ENCODE data around the gene ENDOV.

The ENDOV gene

GRCh38 chr17:80414803-80415625 is at the start of gene ENDOV:
Gene ENDOV, plus strand, starts transcription at chr17:80415167. Its CDS starts 28 bp downstream, at chr17:80415195.
- DNase-seq (ENCODE audit: low read depth), result peak; percentile 96

DNA sequence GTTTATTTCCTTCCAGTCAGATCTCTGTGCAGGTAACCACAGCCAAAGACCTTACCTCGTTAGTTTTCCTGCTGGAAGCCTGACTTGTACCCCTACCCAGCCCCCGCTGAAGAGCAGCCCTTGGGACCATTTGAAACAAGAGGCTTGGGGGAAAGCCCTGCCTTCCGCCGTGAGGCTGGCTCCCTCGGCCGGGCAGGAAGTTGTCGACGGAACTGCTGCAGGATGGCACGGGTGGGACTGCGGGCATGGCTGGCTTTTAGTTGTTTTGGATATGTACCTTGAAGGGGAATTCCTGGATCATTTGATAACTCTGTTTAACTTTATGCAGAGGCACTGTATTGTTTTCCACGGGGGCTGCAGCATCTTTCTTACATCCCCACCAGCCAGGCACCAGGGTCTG is 49.0 kb upstream of the ENDOV start:
- no peak for DNase-seq (ENCODE audit: low read depth)

GRCh38 chr17:80367503-80367902 is 47.5 kb upstream of the ENDOV start:
- DNase-seq (ENCODE audit: low read depth), result no peak

GRCh38 chr17:80371196-80371595 is 43.8 kb upstream of the ENDOV start:
- no peak for DNase-seq (ENCODE audit: low read depth)

- DNase-seq (ENCODE audit: low read depth), result no peak
Measured at GRCh38 chr17:80372456-80372855, 42.5 kb upstream of the ENDOV start.

- no peak for DNase-seq (ENCODE audit: low read depth)
Measured at GRCh38 chr17:80372922-80373570, 41.9 kb upstream of the ENDOV start.

GRCh38 chr17:80374039-80374731 is 40.8 kb upstream of the ENDOV start:
- DNase-seq (ENCODE audit: low read depth), result no peak

GRCh38 chr17:80374732-80375585 is 40.0 kb upstream of the ENDOV start:
- no peak for DNase-seq (ENCODE audit: low read depth)

DNA sequence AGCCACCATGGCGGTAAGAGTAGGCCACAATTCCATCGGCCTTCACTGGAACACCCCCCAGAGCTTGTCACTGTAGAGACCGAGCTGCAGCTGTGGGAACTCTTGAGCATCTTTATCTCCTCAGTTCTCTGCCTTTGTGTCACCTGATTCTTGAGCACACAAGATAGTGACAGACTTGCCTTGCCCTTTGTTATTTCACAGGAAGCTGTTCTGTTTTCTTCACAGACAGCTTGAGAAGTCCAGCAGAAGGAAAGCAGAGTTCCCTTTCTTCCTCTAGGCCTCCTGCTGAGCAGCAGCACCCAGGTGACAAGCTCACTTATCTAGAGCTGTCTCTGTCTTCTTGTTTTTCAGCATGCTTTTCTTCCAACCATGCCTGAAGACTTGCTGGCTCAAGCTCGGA is 38.4 kb upstream of the ENDOV start:
- DNase-seq (ENCODE audit: low read depth), result no peak

GRCh38 chr17:80377798-80378197 is 37.2 kb upstream of the ENDOV start:
- DNase-seq (ENCODE audit: low read depth), result no peak

DNA sequence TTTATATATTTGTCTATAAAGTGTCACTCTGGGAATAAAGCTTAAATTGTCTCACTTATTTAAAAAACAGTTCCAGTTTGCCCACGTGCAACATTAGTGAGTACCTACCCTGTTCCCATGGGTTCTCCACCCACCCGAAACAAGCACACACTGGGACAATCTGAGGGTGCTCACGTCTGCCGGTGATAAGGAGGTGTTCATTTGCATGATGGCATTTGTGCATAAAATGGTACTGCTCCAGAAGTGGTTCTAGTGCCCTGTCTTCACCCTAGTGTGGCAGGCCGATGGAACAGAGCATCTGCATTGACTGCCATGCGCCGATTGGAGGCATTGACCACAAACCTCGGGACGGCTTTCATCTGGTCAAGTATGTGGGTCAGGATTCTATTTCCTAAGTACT is 35.6 kb upstream of the ENDOV start:
- no peak for DNase-seq (ENCODE audit: low read depth)

DNA sequence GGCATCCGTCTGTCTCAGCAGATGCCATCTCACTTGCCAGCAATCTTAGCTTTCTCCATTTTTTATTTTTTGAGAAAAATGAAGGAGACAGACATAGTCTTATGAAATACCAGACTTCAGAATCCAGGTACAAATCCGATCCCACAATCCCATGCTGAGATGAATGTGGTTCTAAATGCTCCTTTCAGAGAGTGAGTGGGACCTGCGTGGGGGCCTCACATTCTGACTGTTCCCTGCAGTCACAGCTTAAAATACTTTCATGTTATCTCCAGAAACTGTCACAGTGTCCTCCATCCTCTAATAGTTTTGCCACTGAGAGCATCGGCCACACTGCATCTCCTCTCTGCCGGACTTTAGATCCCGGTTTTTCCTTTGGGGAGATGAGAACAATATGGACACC is 34.9 kb upstream of the ENDOV start:
- DNase-seq (ENCODE audit: low read depth), result no peak

DNA sequence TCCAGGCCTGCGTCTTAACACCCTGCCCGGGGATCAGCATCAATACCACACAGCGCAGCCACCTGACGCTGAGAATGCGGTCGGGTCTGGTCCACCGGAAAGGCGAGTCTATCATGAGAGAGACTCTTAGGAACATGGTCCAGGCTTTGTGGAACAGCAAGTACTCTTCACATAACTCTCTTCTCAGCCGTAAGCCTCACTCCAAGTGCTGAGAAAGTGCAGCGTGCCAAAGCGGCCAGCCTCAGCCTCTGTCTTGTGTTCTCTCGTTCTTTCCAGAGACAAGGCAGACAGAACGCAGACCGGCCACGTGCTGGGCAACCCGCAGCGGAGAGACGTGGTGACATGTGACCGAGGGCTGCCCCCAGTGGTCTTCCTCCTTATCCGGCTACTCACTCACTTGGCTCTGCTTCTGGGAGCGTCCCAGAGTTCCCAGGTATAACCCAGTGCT is 34.4 kb upstream of the ENDOV start:
- no peak for DNase-seq (ENCODE audit: low read depth)

DNA sequence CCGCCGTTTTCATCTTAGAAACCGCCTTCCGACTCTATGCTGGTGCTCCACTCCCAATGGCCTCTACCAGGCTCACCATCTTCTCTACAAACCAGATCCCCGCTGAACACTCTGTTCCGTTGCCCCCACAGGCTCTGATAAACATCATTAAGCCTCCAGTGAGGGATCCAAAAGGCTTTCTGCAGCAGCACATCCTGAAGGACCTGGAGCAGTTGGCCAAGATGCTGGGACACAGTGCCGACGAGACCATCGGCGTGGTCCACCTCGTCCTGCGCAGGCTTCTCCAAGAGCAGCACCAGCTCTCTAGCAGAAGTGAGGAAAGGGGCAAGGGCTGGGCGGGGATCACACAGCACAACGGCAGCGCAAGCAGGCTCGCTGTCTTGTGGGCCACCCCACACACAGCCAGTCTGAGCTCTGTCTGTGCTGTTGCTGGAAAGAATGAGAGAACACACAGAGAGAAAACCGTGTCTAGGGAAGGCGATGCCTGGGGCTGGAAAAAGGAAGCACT is 33.5 kb upstream of the ENDOV start:
- DNase-seq (ENCODE audit: low read depth), result no peak

GRCh38 chr17:80382446-80382845 is 32.5 kb upstream of the ENDOV start:
- DNase-seq (ENCODE audit: low read depth), result no peak

- no peak for DNase-seq (ENCODE audit: low read depth)
Measured at GRCh38 chr17:80382956-80383355, 32.0 kb upstream of the ENDOV start.

DNA sequence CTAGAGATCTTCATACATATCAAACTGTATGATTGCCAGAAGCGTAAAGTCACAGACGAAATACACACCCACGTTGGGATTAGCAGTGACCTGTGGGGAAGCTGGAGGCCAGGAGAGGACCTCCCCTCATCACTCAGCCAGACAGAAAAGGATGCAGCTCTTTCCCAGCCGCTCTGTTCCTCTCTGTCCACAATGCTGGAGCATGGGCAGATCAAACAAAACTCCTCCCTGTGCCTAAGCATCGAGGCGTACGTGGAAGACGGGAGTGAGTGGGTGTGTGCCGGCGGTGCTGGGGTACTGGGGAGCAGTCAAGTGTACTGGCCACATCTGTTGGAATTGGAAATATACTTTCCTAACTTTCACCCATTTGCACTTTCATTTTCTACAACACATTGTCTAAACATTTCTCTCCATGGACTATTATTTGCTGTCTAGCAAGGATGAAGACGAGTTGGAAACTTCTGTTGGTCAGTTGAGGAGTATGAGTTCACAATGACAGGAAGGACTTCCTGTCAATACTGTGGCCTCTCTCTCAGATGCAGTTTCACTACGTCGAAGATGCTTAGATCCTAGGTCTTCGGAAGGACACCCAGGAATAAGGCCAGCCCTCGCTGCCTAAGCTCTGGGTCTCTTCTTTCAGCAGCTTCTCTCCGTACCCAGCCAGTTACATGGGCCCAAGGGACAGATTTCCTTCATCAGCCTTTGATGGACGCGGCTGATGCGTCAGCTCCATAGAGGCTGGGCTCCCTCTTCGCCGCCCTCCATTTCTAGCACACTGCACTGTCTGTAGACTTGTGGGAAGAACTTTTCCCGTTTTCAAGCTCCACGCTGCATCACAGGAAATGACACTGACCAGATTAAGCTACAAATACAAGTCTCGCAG is 30.6 kb upstream of the ENDOV start:
- DNase-seq (ENCODE audit: low read depth), result no peak

- DNase-seq (ENCODE audit: low read depth), result no peak
Measured at GRCh38 chr17:80385046-80385445, 29.9 kb upstream of the ENDOV start.

DNA sequence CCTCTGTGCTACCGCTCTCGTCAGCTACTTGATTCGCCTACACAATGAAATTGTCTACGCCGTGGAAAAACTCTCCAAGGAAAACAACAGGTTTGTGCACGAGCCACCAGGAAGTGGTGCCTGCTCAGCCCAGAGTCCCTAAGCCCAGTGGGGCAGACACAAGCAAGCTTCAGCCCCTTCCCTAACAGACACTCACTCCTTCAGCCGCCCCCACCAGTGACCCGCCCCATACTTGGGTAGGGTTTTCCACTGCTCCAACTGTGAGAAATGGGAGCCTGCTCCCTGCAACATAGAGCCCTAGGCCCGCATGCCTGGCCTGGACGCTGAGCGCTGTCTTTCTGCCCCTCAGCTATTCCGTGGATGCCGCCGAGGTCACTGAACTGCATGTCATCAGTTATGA is 28.6 kb upstream of the ENDOV start:
- no peak for DNase-seq (ENCODE audit: low read depth)

DNA sequence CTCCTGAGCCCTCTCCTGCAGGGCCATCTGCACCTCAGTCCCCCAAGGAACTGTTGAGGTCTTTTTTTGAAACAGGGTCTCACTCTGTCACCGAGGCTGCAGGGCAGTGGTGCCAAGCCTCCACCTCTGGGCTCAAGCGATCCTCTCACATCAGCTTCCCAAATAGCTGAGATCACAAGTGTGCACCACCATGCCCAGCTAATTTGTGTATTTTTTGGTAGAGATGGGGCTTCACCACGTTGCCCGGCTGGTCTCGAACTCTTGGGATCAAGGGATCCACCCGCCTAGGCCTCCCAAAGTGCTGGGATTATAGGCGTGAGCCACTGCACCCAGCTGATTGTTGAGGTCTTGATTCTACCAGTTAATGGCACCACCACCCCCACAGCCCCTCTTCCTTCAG is 27.9 kb upstream of the ENDOV start:
- no peak for DNase-seq (ENCODE audit: low read depth)

GRCh38 chr17:80388175-80388574 is 26.8 kb upstream of the ENDOV start:
- DNase-seq (ENCODE audit: low read depth), result no peak
